ENCODE results near the gene CHST15.

The CHST15 gene

DNA sequence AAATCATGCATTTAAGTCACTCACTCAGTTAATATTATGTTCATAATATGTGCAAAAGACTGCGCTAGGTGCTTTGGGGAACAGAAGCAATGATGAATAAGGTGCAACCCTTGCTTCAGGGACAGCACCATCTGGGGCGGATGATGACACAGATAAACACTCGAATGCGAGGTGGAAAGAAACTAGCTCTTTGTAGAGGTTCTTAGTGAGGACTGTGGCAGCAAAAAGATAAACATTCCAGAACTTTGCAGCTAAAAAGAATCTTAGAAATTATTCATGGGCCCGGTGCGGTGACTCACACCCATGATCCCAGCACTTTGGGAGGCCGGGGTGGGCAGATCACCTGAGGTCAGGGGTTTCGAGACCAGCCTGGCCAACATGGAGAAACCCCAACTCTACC lies 29.8 kb upstream of the CHST15 start:
- DNase-seq: no peak

DNA sequence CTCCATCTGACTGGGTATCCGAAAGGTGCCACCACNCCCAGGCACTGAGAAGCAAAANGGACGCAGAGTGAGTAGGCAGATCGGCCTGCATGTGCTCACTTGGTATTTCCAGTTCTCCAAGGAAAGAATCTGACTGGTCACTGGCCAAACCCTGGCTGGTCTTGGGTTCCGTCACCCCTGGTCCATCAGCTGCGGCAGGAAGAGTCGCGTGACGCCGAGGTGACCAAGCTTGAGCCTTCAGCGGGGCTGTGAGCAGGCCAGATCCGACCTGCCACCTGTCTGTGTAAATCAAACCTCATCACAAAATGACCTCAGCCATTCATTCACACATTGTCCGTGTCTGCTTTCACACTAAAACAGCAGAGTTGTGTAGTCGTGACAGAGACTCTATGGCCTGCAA lies 28.8 kb upstream of the CHST15 start:
- no peak for DNase-seq

DNA sequence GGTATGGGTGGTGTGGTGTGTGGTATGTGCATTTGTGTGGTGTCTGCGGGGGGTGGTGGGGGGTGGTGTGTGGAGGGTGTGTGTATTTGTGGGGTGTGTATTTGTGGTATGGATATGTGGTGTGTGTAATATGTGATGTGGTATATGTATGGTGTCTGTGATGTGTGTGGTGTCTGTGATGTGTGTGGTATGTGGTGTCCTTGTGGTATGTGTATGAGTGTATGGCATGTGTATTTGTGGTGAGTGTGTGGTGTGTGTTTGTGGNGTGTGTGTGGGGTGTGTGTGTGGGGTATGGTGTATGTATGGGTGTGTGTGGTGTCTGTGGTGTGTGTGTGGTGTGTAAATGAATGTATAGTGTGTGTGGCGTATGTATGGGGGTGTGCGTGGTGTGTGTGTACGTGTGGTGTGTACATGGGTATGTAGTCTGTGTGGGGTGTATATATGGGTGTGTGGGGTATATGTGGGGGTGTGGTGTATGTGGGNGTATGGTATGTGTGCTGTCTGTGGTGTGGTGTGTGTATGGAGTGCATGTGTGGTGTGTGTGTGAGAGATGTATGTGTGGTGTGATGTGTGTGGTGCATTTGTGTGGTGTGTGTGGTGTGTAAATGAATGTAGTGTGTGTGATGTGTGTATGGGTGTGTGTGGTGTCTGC lies 27.1 kb upstream of the CHST15 start:
- no peak for DNase-seq

DNA sequence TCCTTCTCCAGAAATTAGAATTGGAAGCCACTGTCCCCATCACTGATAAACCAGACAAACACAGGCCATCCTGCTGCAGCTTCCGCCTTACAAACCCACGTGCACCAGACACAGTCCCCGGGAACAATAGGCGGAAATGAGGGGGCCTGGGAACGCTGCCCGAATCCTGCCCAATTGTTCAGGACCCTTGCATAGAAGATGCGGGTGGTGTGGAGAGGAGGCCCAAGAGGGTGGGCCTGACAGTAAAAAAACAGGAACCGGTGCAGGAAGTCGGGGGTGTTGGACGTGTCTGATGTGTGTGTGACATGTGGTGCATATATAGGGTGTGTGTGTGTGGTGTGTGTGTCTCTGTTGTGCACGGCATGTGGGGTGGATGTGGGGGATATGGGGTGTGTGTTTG lies 26.5 kb upstream of the CHST15 start:
- DNase-seq: peak; percentile 44

DNA sequence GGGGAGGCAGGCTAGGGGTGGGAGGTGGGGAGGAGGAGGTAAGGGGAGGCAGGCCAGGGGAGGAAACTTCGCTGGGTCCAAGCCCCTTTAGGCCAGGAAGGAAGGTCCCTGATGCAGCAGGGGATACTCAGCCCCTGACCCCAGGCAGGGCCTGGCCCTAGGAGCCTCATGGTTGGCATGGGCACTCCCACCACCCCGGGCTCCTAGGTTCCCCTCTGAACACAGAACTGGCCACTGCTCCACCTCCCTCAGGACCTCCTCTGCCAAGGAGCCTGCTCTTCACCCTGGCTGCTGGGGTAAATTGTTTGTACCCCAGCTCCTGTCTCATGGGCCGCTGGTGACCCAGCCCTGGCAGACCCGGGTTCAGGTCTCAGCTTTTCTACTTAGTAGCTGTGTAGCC lies 25.8 kb upstream of the CHST15 start:
- no peak for DNase-seq

DNA sequence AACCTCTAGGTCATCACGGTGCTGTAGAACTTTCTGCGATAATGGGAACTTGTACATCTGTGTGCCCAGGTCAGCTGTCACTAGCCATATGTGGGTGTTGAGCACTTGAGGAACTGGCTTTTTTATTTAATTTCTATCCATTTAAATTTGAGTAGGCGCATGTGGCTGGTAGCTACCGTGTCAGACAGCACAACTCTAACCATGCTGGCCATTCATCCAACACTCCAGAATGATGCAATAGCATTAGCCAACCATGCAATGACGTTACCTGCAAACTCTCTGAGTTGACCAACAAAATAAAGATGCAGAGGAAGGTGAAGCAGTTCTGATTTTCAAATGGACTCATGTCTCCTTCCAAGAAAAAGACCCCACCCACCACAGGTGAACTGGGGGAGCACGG lies 24.4 kb upstream of the CHST15 start:
- peak; percentile 78 for DNase-seq

DNA sequence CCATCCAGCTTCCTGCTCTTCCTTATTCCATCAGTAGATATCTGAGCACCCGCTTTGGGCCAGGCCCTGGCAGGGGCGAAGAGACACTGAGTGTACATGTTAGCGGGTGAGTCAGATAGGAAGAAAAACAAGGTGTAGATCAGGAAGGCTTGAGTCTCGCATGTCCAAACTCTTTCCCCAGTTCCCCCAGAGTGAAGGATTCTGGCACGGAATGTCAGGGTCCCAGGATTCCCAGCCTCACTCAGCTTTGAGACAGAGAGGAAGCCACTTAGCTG lies 24.1 kb upstream of the CHST15 start:
- DNase-seq: no peak

DNA sequence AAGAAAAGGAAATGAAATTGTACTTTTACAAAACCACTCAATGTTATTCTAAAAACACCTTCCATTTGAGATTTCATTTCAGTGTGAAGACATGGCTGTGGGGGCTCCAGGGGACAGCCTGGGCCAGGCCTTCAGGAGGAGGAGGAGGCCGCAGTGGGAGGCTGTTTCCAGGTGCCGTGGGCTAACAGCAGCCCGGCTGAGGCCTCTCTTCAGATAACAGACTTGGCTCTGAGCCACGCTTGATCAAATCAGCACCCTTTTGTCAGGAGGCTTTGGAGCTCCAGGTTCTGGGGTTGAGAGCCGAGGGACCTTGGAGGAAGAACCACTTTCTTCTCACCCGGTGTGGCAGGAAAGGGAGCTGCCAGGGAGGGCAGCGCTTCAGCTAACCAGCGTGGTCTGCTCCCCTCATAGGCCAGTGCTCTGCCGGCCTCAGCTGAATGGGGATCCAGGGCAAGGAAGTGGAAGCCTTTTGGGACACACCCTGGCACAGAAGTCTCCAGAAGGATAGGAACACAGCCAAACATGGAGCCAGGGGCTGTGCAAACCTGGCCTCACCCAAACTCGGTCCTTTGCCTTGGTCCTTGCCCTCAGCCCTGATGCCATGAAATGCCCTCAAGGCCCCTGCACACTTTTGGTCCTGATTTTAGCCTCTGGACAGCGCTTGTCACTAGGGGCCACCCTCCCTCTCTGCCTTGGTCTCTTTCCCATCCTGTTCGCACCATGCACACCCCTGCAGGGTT lies 23.5 kb upstream of the CHST15 start:
- DNase-seq: no peak

DNA sequence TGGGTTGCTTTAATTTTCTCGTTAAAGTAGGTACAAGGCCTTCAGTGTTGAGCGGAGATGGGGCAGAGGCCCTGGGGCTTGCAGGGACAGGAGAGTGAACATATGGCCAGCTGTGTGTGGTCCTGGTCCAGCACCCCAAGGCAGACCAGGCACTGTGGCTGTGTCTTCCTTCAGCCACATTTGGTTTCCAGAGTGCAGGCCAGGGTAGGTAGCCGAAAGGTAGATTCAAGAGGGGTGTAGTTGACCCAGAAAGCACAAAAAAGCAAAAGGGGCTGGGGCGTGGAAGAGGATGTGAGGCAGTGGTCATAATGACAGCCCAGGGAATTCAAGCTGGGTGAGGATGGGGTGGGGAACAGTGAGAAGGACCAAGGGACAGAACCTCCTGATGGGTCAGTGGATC lies 21.3 kb upstream of the CHST15 start:
- DNase-seq: no peak

DNA sequence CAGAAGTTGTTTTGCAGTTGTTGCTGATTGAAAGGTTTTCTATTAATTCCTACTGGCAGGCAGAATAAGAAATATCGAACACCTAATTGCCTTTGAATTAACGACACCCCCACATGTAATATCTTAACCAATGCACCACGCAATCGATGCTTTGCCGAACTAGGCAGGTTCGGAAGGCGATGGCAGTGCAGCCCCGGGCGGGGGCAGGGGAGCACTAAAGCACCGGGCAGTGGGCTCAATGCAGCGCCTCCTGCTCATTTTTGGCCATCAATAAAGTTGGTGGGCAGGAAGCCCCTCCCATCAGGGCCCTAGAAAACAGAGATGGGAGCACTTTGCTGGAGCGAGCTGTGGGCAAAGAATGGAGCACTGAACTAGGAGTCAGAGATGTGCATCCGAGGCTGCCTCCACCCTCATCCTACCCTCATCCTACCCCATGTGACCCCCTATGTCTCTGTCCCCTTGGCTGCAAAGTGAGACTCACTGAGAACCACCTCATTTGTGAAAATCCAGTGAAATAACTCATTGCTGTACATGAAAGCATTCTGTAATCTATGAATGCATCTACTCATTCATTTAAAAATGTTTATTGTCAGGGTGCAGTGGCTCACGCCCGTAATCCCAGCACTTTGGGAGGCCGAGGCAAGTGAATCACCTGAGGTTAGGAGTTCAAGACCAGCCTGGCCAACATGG lies 19.6 kb upstream of the CHST15 start:
- no peak for DNase-seq

DNA sequence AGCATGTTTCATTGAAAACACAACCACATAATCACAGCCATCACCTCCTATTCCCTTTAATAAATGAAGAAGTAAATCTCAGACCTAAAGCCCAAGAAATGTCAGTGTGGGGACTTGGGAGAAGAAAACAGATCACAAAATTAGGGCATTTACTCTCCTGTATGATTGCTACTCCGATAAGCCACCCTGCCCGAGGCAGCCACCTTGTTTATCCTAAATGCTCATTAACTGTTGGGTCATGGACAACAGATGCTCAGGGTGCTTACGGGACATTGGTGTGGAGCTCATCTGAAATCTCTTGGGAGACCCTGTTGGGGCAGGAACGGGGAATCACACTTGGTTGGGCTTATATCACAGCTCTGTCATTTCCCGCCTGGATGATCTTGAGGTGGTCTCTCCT lies 17.5 kb upstream of the CHST15 start:
- DNase-seq: no peak

DNA sequence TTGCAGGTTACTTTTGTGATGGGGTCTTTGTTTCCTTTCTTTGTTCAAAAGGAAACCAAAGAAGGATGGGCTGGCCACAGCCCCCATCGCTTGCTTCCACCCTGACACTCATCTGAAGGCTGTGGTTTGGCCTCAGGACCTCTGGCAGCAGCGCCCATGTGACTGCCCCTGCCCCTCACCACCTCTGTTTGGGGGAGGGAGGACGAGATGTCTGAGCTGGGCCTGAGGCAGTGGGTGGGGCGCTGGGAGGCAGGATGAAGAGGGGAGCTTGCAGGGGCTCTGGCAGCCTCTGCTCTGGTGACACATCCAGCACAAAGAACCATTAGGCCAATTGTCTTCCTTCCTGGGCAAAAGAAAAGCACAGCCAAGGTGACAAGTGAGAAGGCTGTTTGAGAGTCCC lies 15.9 kb upstream of the CHST15 start:
- no peak for DNase-seq

DNA sequence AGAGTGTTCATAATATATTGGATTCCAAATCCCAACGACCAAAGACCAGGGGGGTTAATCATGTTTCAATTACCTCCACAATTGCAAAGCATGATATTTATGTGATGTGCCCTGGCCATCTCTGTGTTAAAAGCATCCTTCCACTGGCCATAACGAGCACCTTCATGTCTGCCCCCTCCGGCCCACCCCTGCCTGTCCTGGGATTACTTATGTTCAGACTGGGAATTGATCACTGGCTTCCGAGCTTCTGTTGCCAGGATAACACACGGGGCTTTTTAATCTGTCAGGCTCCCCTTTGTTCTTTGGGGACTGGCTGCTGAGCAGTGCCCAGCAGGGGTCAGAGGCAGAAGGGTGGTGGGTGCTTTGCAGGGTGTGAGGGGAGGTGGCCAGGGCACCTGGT lies 13.7 kb upstream of the CHST15 start:
- no peak for DNase-seq

DNA sequence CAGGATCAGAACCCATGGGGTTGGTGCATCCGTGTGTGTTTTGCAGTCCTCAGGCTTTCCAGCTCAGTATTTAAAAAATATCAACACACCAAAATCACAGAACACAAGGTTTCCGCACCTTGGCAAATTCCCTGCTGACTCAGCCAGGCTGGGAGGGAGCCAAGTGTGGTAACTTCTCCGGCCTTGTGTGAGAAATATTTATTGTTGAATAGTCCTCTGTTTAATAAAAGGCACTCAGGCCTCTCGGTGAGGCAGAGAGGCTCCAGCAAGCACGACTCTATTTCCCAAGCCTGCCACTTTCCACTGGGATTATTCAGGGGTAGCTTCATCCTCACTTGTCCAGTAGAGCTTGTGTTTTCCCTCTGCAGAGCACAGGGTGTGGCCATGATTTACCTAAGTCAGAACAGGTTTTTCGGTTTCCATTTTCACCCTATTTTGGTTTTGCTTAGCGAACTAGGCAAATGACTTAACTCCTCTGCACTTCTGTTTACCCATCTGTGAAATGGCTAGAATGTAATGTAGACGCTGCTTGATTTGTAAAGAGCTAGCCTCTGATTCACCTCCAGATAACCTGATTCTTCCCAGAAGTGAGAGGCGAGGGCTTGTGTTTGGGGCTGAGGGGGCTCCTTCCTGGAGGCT lies 13.0 kb upstream of the CHST15 start:
- DNase-seq: no peak

DNA sequence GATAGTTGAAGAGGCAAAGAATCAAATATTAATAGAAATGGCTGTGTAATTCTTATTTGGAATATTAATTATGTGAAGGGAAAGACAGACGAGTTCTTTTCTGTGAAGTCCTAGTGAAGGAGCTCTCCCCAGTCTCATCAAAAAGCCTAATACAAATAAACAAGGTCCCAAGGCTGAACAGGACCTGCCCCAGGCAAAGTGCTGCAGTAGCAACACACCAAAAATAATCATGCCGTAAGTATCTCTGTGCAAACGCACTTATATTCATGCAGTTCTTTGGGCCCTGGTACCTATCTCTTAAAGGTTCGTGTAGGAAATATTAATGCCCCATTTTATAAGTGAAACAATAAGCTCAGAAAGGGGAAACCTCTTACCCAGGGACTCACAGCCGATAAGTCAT lies 12.2 kb upstream of the CHST15 start:
- no peak for DNase-seq

DNA sequence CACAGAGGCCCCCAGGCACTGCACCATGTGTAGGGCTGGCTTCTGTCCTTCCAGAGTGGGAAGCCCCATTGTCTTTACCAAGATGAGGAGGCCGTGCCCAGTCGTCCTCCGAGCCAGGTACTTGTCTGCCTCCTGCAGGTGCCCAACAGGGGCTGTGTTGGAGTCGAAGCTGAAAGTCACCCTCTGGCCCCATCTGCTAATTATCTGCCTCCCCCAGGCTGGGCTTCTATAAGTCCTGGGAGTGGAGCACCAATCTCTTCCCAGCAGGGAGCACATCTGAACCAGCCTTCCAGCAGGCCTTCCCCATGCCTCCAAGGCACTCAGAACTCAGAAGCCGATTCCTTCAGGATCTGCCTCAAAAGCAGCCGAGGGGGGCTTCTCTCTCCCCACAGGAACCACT lies 11.6 kb upstream of the CHST15 start:
- DNase-seq: no peak

DNA sequence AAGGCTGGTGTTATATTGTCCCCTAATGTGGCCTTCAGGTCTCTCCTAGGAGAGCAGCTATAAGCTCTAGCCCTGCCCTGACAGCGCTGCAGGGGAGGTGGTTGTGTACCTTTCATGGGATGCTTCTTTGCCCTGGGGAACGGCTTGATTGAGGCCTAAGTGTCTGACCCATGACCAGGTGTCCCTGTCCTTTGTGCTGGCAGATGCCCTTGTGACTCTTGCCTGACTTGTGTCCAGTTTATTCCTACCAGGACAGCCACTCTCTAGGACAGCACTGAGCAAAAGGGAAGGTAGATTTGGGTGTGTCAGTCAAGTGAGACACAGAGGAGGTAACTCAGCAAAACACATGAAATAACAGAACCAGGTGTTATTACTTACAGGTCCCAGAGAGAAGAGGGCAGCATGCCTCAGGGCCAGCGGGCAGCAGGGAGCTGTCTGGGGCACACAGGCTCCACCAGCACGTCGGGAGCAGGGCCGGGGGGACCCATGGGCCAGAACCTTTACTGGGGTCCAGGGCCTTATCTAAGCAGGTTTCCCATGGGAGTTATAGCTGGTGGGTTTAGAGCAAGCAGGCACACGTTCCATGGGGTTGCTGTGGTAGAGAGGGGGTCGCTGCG lies 10.7 kb upstream of the CHST15 start:
- no peak for DNase-seq

DNA sequence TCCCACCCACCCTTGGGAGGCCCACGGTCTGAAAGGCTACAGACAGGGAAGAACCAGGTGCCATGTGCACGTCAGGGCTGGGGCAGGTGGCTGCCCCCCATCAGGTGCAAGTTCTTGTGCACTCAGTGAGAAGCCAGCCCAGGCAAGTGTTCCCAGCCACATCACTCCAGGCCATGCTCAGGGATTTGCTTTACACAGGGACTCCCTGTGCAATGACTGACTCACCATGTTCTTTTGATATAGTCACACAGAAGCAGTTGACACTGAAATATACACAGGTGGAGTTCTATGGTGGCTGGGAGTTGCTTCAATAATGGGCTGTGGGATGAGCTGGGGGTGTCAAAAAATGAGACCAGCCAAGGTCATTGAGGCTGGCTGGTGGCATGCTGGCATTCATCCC lies 8.0 kb upstream of the CHST15 start:
- no peak for DNase-seq

DNA sequence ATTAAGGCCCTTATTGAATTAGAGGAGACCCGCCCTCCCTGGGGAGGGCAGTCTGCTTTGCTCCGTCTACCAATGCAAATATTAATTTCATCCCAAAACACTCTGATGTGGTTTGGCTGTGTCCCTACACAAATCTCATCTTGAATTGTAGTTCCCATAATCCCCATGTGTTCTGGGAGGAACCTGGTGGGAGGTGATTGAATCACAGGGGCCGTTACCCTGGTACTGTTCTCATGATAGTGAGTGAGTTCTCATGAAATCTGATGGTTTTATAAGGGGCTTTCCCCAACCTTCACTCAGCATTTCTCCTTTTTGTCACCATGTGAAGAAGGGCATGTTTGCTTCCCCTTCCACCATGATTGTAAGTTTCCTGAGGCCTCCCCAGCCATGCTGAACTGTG lies 7.3 kb upstream of the CHST15 start:
- peak; percentile 69 for DNase-seq

DNA sequence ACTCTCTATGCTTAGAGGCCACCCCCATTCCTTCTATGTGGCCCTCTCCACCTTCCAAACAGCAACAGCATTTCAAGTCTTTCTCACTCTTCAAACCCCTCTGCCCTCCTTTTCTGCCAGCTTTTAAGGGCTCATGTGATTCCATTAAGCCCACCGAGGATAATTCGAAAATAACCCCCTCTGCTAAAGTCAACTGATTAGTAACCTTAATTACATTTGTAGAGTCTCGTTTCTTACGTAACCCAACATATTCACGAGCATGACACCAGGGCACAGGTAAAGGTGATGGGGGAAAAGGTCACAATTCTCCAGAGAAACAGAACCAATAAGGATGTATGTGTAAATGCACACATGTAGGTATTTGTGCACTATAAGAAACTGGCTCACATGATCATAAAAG lies 6.7 kb upstream of the CHST15 start:
- DNase-seq: no peak

DNA sequence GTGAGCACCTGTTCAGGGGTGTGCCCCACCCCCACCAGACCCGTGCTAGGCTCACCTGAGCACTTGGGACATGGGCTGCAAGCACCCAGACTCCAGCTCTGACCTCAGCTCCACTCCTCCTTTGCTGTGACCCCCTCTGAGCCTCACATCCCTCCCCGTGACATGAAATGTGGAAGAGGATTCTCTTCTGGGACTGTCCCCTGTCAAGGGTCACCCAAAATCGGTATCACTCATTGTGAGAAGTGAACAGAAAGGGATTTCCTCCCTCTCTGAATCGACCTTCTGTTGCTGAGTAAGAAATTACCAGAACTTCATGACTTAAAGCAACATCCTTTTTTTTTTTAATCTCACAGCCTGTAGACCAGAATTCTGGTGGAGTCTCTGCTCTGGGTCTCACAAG lies 6.2 kb upstream of the CHST15 start:
- peak; percentile 87 for DNase-seq

DNA sequence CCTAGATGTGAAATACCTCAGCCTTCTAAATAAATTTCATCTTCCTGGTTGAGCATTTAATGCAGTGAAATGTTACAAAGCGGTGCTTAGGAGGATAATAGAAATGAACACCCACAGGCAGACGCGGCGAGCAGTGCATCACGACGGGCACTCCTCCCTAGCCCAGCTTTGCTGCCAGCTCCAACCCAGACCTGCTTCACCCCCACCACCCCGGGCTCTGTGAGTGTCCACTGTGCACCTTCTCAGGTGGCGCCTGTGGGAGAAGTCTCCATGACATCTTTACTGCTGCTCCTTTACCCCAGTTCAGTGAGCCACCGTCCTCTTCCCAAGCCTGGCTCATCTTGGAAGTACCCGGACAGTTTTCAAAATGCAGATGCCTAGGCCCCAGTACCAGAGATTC lies 5.2 kb upstream of the CHST15 start:
- no peak for DNase-seq

DNA sequence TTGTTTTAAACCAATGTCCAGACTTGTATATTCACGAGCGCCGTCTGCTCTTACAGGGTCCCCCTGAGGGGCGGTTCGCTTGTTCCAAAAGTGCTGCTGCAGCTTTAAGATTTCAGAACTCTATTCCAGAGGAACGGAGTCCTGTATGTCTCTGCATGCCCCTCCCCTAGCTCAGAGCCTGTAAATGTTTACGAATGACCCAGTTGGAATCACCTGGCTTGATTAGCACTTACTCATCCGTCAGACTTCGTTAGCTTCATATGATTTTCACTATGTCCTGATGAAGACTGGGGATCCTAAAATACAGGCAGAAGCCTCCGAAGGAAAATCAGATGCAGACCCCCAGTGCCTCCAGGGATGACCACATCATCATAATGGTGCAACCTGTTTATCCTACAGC lies 4.5 kb upstream of the CHST15 start:
- no peak for DNase-seq

DNA sequence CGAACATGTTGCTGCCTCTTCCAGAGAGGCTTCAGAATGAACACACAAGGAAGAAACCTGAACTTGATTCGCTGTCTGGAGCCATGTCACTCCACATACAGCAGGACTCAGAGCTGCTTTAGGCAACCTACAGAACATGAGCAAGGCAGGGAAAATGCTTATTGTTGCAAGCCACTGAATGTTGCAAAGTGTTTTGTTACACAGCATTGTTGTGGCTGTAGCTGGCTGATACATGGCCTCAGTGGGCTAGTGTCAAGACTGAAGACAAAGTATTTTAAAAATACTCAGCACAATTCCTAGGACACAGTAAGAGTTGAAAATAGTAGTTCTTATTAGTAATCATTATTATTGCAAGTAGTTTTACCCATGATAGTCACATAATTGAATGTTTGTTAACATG lies 3.1 kb upstream of the CHST15 start:
- no peak for DNase-seq

All from suppressor macrophage treated with lipopolysaccharide for 4 hours (primary cell).